ENCODE measurements around the gene EMID1. TPM values are rescaled to one million over a fixed set of nuclear protein-coding genes. Genes with fewer than 3 reads are reported as not detected.

EMID1 gene
- total RNA-seq, 1 donor from 2014 or later = 0.64 TPM

GRCh38 chr22:29275819-29276565 lies 70.3 kb downstream of the EMID1 start:
- TF ChIP-seq, protein P1, sequence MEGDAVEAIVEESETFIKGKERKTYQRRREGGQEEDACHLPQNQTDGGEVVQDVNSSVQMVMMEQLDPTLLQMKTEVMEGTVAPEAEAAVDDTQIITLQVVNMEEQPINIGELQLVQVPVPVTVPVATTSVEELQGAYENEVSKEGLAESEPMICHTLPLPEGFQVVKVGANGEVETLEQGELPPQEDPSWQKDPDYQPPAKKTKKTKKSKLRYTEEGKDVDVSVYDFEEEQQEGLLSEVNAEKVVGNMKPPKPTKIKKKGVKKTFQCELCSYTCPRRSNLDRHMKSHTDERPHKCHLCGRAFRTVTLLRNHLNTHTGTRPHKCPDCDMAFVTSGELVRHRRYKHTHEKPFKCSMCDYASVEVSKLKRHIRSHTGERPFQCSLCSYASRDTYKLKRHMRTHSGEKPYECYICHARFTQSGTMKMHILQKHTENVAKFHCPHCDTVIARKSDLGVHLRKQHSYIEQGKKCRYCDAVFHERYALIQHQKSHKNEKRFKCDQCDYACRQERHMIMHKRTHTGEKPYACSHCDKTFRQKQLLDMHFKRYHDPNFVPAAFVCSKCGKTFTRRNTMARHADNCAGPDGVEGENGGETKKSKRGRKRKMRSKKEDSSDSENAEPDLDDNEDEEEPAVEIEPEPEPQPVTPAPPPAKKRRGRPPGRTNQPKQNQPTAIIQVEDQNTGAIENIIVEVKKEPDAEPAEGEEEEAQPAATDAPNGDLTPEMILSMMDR (IDR thresholded peaks at IDR 0.05) = no peak
- no peak for DNase-seq (ENCODE audit: low spot score in 2 of 2)
- intact Hi-C loops (cut with DNase I) = no loop called here
- no peaks in the 10 kb centered on the region for H3K9me3 ChIP-seq
- H3K27me3 ChIP-seq = no peaks in the 10 kb centered on the region
- peaks cover 5 to 21% of the 10 kb centered on the region in 2 donors for H3K4me1 ChIP-seq
- peaks cover 67 to 85% of the 10 kb centered on the region in 2 donors for H3K36me3 ChIP-seq
- no peak overlapping the region for H3K27ac ChIP-seq
- H3K4me3 ChIP-seq = no peak overlapping the region

DNA sequence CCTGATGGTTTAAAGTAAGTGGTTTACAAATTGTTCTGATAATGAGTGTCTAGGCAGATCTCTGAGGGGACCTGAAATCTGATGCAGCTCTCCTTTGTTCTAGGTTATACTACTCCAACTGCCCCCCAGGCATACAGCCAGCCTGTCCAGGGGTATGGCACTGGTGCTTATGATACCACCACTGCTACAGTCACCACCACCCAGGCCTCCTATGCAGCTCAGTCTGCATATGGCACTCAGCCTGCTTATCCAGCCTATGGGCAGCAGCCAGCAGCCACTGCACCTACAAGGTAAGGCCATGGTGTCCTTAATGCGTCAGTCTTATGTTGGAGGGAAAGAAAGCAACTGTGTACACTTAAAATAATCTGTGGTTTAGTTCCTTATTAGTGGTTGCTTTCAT lies 72.2 kb downstream of the EMID1 start:
- Histone ChIP-seq H3K4me3 (no peak overlapping the region), H3K9me3 (no peaks in the 10 kb centered on the region), H3K4me1 (peaks cover 0 to 1% of the 10 kb centered on the region in 2 donors), H3K27ac (no peak overlapping the region), H3K27me3 (no peaks in the 10 kb centered on the region), H3K36me3 (peaks cover 86 to 95% of the 10 kb centered on the region in 2 donors)
- DNase-seq (ENCODE audit: low spot score in 2 of 2) = no peak
- TF ChIP-seq, protein P1 (IDR thresholded peaks at IDR 0.05) = no peak
- intact Hi-C loops (cut with DNase I) = no loop called here

- H3K27me3 ChIP-seq = no peaks in the 10 kb centered on the region
- intact Hi-C loops (cut with DNase I) = no loop called here
- no peak overlapping the region for H3K27ac ChIP-seq
- H3K4me3 ChIP-seq = no peak overlapping the region
- peaks cover 93 to 97% of the 10 kb centered on the region in 2 donors for H3K36me3 ChIP-seq
- H3K9me3 ChIP-seq = no peaks in the 10 kb centered on the region
- H3K4me1 ChIP-seq = no peaks in the 10 kb centered on the region
- no peak for DNase-seq (ENCODE audit: low spot score in 2 of 2)
- TF ChIP-seq, protein P1 (IDR thresholded peaks at IDR 0.05) = no peak
Measured at GRCh38 chr22:29284196-29284595, 78.5 kb downstream of the EMID1 start.

GRCh38 chr22:29288837-29289236 lies 83.1 kb downstream of the EMID1 start:
- TF ChIP-seq, protein P1 (IDR thresholded peaks at IDR 0.05) = no peak
- peaks cover 90 to 100% of the 10 kb centered on the region in 2 donors for H3K36me3 ChIP-seq
- intact Hi-C loops (cut with DNase I) = no loop called here

GRCh38 chr22:29290061-29290460 lies 84.4 kb downstream of the EMID1 start:
- no peaks in the 10 kb centered on the region for H3K9me3 ChIP-seq
- no peak for DNase-seq (ENCODE audit: low spot score in 2 of 2)
- no peaks in the 10 kb centered on the region for H3K4me1 ChIP-seq
- peaks cover 90 to 100% of the 10 kb centered on the region in 2 donors for H3K36me3 ChIP-seq
- intact Hi-C loops (cut with DNase I) = no loop called here
- H3K4me3 ChIP-seq = no peak overlapping the region
- TF ChIP-seq, protein P1 (IDR thresholded peaks at IDR 0.05) = no peak
- H3K27ac ChIP-seq = no peak overlapping the region
- H3K27me3 ChIP-seq = no peaks in the 10 kb centered on the region

More at GRCh38 chr22:29288837-29289236, 83.1 kb downstream of the EMID1 start:
- Histone ChIP-seq H3K4me1 (no peaks in the 10 kb centered on the region), H3K27me3 (no peaks in the 10 kb centered on the region), H3K27ac (no peak overlapping the region), H3K9me3 (no peaks in the 10 kb centered on the region), H3K4me3 (no peak overlapping the region)
- no peak for DNase-seq (ENCODE audit: low spot score in 2 of 2)
